AG04450 (cell line): ENCODE data around the gene AGMO. TPM values are rescaled to one million over a fixed set of nuclear protein-coding genes. Genes with fewer than 3 reads are reported as not detected.
A peak's percentile ranks its signal among the peaks of the same experiment; 100 is the strongest.

Experiments used
- CTCF ChIA-PET: fragments of 300-600, 350-600 bp; formaldehyde crosslinking; extraction: SDS; loops from one replicate; lab custom pipeline; 2022; ENCODE audit warnings: antibody characterized with exemption, inconsistent platforms; lab: Charles Lee
- POLR2A ChIA-PET: fragments of 350-600 bp; formaldehyde crosslinking; extraction: SDS; loops from one replicate; lab custom pipeline; 2021; ENCODE audit warnings: antibody characterized with exemption, inconsistent platforms; lab: Yijun Ruan, JAX
- DNase-seq: peaks from one replicate; pipeline ENCODE4 v3.0.0-alpha.2; 2011; ENCODE audit warnings: low read depth, low spot score
- H3K27ac ChIP-seq: one replicate; pipeline ENCODE4 v1.5.1; 2012; ENCODE audit warnings: low read depth, low read length, control low read depth
- H3K27me3 ChIP-seq: one replicate; pipeline ENCODE4 v1.6.0; 2012; ENCODE audit warnings: low read length; ENCODE audit not compliant: control insufficient read depth, insufficient read depth
- H3K4me3 ChIP-seq: 2 replicates; pipeline ENCODE4 v1.5.1; 2011; ENCODE audit warnings: mild to moderate bottlenecking, low read depth, low read length, control low read depth
- H3K9me3 ChIP-seq: 2 replicates; pipeline ENCODE4 v1.5.1; 2012; ENCODE audit warnings: low read length; ENCODE audit not compliant: control insufficient read depth, insufficient read depth
- polyA plus RNA-seq: library from polyadenylated mRNA; depleted of rRNA; stranded (reverse); fragments of >200 nt; gene quantifications from 2 replicates; pipeline ENCODE4 v1.2.3, GENCODE V29; 2011
- TF ChIP-seq, protein P1 (sequence below): IDR thresholded peaks from 2 replicates; pipeline ENCODE4 v1.5.1; 2011; ENCODE audit warnings: low read depth, low read length, control low read depth, inconsistent platforms

AGMO gene
- polyA plus RNA-seq, 1 experiment: 0.10 TPM

DNA sequence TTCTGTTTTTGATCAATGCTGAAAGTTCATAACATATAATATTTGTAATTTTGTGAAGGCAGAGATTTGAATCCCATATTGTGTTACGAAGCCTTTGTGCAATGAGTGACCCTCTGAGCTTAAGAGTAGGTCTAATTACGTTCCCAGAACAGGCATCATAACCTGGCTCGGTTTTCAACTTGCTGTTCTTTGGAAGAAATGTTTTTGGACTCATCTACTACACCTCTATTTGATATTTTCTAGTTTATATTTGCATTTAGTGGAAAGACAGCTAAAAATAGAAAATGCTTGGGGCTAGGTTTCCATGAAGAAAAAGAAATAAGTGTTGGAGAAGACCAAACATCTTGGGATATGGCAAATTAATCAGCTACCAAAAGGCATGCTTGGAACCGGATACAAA, 234.8 kb downstream of the AGMO start:
- ChIA-PET POLR2A (no interaction called here), CTCF (interaction anchor here (0.6 to 2.7 kb wide), 11 partner anchors 13 to 751 kb away, joined by 3 to 35 read pairs (median 5); no protein-coding TSS in a partner anchor)
- H3K9me3 ChIP-seq: no peaks in the 10 kb centered on the region
- TF ChIP-seq, protein P1, sequence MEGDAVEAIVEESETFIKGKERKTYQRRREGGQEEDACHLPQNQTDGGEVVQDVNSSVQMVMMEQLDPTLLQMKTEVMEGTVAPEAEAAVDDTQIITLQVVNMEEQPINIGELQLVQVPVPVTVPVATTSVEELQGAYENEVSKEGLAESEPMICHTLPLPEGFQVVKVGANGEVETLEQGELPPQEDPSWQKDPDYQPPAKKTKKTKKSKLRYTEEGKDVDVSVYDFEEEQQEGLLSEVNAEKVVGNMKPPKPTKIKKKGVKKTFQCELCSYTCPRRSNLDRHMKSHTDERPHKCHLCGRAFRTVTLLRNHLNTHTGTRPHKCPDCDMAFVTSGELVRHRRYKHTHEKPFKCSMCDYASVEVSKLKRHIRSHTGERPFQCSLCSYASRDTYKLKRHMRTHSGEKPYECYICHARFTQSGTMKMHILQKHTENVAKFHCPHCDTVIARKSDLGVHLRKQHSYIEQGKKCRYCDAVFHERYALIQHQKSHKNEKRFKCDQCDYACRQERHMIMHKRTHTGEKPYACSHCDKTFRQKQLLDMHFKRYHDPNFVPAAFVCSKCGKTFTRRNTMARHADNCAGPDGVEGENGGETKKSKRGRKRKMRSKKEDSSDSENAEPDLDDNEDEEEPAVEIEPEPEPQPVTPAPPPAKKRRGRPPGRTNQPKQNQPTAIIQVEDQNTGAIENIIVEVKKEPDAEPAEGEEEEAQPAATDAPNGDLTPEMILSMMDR: no peak
- DNase-seq: no peak
- no peak overlapping the region for H3K4me3 ChIP-seq
- no peaks in the 10 kb centered on the region for H3K27me3 ChIP-seq
- H3K27ac ChIP-seq: no peak overlapping the region

DNA sequence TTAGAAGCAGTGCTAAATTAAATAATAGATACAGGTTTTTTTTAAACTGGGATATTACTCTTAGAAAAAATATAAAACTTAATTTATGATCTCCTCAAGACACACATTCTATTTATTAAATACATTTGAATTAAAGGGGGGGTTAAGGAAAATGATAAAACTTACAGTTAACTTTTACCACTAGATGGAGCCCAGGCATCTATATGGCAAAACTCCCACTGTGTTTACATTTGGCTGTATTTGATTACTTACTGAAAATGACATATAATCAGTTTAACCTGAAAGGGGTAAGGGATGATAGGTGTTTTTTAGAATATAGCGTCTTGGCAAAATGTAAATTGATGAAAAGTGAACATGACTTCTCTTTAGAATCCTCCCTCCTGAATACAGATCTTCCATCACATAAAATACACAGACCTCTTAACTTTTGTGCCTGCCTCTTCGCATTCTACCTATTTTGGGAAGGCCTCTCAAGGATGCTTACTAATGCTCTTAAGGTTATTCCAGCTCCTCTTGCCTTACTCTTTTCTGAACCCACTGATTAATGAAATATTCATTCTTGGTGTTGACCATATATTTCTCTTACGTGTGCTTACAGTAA, 235.7 kb downstream of the AGMO start:
- H3K9me3 ChIP-seq: no peaks in the 10 kb centered on the region
- no peak overlapping the region for H3K4me3 ChIP-seq
- no peaks in the 10 kb centered on the region for H3K27me3 ChIP-seq
- ChIA-PET POLR2A (no interaction called here), CTCF (interaction anchor here (0.6 to 2.7 kb wide), 8 partner anchors 18 to 752 kb away, joined by 3 to 35 read pairs (median 6); no protein-coding TSS in a partner anchor)
- DNase-seq: peak; percentile 3
- TF ChIP-seq, protein P1: peak; percentile 70
- H3K27ac ChIP-seq: no peak overlapping the region

DNA sequence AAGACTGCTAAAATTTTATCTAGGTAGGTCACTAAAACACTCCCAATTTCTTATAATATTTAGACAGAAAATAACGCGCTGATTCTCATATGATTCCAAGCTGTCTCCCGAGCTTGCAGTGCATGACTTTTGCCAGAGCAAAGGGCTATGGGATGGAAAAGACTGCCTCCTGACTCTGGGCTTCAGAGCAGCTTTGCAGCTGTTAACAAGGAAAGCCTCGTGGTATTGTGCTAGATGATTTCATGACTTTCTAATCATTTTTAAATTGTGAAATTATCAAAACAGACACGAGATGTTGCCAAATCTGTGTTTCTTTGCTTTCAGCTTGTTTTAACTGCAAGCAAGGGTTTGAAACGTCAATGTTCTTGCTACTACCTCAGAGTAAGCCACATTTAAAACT, 238.3 kb downstream of the AGMO start:
- Histone ChIP-seq H3K27me3 (no peaks in the 10 kb centered on the region), H3K9me3 (no peaks in the 10 kb centered on the region), H3K4me3 (no peak overlapping the region), H3K27ac (no peak overlapping the region)
- no peak for DNase-seq
- ChIA-PET POLR2A (no interaction called here), CTCF (interaction anchor here (0.9 to 2.8 kb wide), 5 partner anchors 9 to 1241 kb away, joined by 3 to 25 read pairs (median 3); no protein-coding TSS in a partner anchor)
- TF ChIP-seq, protein P1: no peak

DNA sequence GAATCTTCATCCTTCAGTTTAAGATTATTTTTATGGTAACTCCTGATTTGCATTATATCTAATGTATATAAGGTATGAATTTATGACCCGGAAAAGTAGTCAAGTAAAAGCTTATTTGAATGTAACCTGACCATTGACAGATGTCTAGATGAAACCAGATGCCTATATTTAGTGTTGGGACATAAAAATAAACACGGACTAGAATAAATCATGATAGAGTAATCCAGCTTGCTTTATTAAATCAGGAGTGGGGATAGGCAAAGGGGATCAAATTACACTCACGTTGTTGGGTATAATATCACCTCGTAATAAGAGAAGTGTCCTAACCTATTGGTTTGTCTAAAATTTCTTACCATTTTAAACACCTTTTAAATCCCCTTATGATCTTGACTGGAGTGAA, 244.6 kb downstream of the AGMO start:
- H3K4me3 ChIP-seq: no peak overlapping the region
- CTCF ChIA-PET: no interaction called here
- H3K27ac ChIP-seq: no peak overlapping the region
- POLR2A ChIA-PET: no interaction called here
- no peak for DNase-seq
- no peaks in the 10 kb centered on the region for H3K9me3 ChIP-seq
- H3K27me3 ChIP-seq: no peaks in the 10 kb centered on the region
- TF ChIP-seq, protein P1: no peak

DNA sequence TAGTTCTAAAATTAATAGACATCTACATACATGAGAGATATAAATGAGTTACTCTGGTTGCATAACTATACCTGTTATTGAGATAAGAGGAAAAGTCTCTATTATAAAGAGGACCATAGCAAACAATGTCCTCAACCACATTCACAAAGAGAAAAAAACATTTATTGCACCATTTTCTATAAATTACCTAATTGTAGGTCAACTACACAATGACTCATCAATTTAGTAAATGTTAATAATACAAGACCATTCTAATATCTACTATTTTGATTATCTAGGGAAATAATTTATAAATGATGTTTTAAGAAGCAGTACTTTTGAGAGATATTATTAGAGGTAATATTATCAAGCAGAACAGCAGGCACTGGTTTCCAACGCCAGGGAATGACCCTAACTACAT, 246.1 kb downstream of the AGMO start:
- no peaks in the 10 kb centered on the region for H3K9me3 ChIP-seq
- CTCF ChIA-PET: interaction anchor here (1.2 kb wide), 1 partner anchor 8 kb away, joined by 3 read pairs; no protein-coding TSS in a partner anchor
- POLR2A ChIA-PET: no interaction called here
- no peak for DNase-seq
- no peaks in the 10 kb centered on the region for H3K27me3 ChIP-seq
- no peak overlapping the region for H3K27ac ChIP-seq
- TF ChIP-seq, protein P1: no peak
- no peak overlapping the region for H3K4me3 ChIP-seq
